Measurements from ENCODE around the gene MATR3. TPM values are rescaled to one million over a fixed set of nuclear protein-coding genes. Genes with fewer than 3 reads are reported as not detected.
A peak's percentile ranks its signal among the peaks of the same experiment; 100 is the strongest.

Gene MATR3, protein sequence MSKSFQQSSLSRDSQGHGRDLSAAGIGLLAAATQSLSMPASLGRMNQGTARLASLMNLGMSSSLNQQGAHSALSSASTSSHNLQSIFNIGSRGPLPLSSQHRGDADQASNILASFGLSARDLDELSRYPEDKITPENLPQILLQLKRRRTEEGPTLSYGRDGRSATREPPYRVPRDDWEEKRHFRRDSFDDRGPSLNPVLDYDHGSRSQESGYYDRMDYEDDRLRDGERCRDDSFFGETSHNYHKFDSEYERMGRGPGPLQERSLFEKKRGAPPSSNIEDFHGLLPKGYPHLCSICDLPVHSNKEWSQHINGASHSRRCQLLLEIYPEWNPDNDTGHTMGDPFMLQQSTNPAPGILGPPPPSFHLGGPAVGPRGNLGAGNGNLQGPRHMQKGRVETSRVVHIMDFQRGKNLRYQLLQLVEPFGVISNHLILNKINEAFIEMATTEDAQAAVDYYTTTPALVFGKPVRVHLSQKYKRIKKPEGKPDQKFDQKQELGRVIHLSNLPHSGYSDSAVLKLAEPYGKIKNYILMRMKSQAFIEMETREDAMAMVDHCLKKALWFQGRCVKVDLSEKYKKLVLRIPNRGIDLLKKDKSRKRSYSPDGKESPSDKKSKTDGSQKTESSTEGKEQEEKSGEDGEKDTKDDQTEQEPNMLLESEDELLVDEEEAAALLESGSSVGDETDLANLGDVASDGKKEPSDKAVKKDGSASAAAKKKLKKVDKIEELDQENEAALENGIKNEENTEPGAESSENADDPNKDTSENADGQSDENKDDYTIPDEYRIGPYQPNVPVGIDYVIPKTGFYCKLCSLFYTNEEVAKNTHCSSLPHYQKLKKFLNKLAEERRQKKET
- polyA plus RNA-seq (2012; ENCODE audit: insufficient read depth, insufficient read length) = 274 TPM

DNA sequence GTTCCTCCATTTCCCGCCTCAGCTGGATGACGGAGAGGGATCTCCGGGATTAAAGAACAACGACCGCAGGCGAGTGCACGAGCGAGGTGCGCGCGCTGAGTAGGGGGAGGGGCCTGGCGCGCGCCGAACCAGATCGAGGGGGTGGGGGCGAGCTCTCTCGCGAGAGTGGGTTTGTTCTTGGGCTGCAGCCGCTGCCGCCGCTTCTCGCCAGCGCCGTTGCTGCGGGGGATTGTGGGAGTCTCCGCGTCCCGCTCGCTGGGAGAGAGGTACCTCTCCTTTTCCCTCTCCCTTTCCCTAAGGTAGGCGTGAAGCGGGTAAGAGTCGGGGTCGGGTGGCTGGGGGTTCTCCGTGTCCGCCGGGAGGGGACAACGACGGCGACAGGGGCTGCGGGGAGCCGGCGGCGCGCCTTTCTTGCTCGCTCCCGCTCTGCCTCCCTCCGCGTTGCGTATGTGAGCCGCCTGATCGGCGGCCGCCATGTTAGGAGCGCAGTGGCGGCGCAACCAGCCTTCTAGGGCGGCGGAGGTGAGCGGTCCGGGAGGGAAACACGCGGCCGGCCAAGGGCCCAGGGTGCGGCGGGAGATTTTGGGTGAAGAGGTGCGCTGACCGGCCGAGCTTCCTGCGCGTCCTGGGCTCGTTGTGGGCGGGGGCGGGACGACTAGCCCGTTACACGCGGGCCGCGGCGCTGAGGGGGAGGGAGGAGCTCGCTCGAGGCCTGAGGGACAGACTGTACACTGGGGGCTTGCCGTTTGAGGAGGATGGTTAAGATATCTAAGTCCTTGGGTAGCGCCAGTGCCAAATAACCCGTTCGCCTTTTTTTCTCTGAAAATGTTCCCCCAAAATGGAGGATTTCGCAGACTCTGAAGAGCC is at the start of gene MATR3:
TSS of gene MATR3 (plus strand) at position 234 of the 867 bp plus-strand sequence. CDS start 13,676 bp downstream, outside the sequence.
- peak; percentile 91 for DNase-seq (ENCODE audit: low read depth, low spot score)

DNA sequence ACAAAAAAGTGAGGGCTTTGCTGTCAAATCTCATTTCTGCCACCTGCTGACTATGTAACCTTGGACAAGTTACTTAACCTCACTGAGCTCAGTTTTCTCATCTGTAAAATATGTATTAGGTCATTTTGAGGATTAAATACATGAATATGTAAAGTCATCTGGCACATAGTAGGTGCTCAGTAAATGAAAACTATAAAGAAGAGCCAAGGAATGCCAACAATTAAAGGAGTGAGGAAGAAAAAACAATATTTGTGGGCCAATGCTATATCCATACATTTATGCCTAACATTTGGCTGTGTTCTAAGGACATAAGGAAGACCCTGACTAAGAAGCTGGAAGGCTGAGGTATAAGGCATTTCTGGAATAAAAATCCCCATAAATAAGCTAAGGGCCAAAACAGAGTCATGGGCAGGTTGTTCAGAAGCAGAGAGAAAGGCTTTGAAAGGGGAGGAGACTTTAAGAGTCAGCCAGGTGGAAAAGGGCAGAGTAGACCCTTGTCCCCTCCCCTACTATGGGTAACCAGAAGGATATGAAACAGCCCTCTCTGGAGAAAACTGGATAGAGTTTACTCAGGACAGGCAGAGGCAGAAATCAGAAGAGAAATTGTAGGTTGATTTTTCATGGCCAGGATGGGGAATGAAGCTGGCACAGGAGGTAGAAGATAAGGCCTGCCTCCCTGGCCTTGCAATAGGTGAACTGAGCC is 47.8 kb upstream of the MATR3 start:
- no peak for DNase-seq (ENCODE audit: low read depth, low spot score)
- H3K4me3 ChIP-seq (ENCODE audit: low read length) = no peak overlapping the region

More for the DNA sequence above, at the start of gene MATR3:
- peak within 1 kb of the TSS; percentile 99 for H3K4me3 ChIP-seq (ENCODE audit: low read length)

DNA sequence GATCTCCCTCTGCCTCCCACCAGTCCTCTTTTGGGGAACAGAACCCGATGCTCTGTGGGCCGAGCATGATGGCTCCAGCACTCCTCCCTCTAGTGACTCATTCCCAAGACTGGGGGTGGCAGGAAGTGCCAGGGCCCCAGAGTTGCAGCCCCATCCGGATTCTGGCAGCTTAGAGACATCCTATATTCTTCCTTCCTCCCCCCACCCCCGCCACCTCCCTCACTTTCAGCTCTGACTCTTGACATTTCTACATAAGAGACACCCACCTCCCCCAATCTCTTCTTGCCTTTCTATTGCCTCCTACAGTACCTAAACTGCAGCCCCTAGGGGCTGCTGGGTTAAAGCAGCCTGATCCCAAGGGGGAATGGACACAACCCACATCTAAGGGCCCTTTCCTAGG is 47.1 kb upstream of the MATR3 start:
- no peak for DNase-seq (ENCODE audit: low read depth, low spot score)
- no peak overlapping the region for H3K4me3 ChIP-seq (ENCODE audit: low read length)

DNA sequence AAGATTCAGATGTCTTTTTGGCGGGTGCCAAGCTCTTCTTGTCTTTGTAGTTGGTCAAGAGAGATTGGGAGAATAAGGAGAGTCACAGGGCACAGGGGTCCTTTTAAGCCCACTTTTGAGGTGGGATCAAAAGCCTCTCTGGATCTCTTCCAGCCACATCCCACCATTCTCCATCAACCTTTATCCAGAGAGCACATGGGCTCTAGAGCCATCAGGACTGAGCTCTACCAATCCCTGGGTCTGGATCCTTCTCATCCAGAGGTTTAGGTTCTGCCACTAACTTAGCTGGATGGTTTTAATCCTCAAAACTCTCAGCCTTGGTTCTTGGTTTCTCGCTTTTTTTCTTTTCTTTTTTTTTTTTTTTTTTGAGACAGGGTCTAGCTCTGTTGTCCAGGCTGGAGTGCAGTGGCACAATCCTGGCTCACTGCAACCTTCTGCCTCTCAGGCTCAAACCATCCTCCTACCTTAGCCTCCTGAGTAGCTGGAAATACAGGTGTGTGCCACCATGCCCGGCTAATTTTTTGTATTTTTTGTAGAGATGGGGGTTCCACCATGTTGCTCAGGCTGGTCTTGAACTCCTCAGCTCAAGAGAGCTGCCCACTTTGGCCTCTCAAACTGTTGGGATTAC is 44.6 kb upstream of the MATR3 start:
- no peak for DNase-seq (ENCODE audit: low read depth, low spot score)
- no peak overlapping the region for H3K4me3 ChIP-seq (ENCODE audit: low read length)

DNA sequence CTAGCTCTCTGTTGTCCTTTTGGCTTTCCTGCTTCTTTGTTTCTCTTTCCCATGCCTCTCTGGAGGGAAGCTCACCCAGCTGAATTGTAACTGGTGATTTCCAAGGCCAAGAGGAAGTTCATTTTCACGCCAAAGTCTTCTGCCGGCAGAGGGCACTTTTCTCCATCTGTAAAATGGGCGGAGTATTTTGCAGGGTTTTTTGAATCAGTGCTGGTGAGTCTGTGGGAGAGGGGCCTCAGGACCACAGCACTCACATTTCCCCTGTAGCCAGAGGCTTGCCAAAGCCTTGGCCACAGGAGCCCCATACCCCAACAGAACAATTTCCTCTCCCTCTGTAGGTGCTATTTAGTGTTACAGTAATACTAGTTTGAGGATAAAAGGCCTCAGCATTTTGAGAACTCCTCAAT is 42.3 kb upstream of the MATR3 start:
- peak; percentile 65 for DNase-seq (ENCODE audit: low read depth, low spot score)

DNA sequence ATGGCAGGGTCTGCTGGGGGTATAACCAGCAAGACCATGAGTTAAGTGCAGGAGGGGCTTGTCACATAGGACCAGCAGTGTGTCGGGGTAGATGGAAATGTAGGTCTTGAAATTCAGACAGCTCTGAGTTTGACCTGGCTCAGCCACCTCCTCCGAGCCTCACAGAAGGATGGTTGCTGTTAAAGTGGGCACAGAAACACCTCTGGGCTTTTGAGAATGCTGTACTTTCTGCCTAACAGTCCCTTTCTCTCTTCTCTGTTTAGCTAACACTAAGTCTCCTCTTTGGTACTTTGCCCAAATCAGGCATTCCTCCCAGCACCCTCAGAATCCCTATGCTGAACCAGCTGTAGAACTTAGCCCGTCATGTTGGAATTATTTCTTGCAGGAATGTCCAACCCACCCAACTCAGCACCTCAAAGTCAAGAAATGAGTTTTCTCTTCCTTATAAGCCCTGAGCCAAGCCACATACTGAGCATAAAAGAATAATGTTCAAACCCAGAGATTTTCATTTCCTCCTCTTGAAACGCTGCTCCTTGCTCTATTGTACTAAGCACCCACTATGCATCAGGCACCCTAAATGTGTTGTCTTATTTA is 41.7 kb upstream of the MATR3 start:
- no peak for DNase-seq (ENCODE audit: low read depth, low spot score)
- no peak overlapping the region for H3K4me3 ChIP-seq (ENCODE audit: low read length)

More for the DNA sequence above, 42.3 kb upstream of the MATR3 start:
- H3K4me3 ChIP-seq (ENCODE audit: low read length) = no peak overlapping the region

DNA sequence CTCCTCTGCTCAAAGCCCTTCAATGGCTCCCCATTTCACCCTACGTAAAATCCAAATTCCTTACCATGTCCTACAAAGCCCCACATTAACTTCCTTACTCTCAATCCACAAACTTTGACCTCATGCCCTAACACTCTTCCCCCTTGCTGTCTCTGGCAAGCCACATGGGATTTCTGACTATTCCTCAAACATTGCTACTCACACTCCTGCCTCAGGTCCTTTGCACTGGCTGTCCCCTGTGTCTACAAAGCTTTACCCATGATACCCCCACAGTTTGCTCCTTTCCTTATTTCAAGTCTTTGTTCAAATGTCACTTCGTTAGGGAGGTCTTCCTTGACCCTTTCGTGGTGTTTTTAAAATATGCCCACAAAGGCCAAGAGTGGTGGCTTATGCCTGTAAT is 40.4 kb upstream of the MATR3 start:
- no peak for DNase-seq (ENCODE audit: low read depth, low spot score)
- H3K4me3 ChIP-seq (ENCODE audit: low read length) = no peak overlapping the region

DNA sequence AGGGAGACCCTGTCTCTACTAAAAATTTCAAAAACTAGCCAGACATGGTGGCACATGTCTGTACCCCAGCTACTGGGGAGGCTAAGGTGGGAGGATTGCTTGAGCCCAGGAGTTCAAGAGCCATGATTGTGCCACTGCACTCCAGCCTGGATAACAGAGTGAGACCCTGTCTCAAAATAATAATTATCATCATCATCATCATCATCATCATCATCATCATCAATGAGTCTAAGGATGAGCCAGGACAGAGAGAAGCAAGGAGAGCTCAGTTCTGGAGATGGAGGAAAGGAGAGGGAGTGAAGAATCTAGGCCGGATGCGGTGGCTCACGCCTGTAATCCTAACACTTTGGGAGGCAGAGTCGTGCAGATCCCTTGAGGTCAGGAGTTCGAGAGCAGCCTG is 36.7 kb upstream of the MATR3 start:
- H3K4me3 ChIP-seq (ENCODE audit: low read length) = no peak overlapping the region
- DNase-seq (ENCODE audit: low read depth, low spot score) = no peak

DNA sequence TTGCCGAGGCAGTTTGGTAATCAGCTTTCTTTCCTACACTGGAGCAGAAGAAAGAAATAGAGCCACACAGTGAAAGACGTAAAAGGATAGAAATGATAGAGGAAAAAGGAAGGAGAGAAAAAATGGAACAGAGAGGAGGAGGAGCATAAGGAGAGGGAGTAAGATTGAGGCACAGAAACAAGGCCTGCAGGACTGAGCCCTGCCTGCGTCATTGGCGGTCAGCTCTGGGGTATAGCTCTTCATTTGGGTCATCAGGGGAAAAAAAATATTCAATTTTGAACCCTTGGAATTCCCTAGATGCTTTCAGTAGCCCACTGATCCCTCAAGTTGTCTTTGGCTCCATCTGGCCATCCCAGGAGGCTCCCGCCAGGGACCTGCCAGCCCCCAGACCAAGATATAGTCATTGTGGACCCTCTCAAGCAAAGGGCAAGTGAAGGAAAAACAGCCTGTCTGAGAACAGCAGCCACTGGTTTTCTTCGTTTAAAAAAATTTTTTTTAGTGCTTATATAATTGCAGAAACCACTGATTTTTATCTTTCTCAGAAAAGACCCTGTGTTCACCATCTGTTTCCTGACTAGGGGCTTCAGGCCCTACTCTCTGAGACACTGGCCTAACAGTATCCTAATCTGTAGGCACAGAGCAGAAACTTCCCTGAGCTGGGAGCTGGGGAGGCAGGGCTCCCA is 31.3 kb upstream of the MATR3 start:
- DNase-seq (ENCODE audit: low read depth, low spot score) = no peak
- H3K4me3 ChIP-seq (ENCODE audit: low read length) = no peak overlapping the region

DNA sequence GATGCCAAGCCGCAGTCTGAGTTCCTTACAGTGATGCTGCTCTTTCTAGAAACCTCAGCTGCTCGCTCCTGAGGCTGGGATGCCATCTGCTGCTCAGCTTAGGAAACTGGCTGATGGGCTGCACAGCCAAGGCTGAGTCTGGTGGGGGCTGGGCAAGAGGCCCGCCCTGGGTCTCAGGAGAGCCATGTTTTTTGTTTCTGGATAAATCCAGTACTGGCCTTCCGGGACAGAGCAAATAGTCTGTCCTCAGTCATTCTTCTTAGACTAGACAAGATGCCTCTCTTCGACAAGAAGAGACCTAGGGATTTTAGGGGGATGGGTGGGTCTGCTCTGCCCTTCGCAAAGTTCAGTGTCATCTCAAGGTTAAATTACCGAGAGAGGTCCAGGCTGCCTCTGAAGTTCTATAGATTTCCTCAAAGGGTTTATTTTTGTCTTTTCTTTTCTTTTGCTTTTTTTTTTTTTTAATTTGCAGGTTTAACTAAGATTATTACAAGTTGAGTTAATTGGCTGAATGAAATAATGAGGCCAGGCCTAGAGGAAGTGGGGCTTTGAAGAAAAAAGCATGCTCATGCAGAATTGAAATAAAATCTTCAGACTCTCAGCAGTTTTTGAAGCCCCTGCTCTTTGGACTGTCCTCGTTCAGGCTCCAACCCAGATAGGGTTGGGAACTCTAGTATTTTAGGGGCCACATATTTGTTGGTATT is 30.6 kb upstream of the MATR3 start:
- DNase-seq (ENCODE audit: low read depth, low spot score) = peak; percentile 94
- H3K4me3 ChIP-seq (ENCODE audit: low read length) = no peak overlapping the region

DNA sequence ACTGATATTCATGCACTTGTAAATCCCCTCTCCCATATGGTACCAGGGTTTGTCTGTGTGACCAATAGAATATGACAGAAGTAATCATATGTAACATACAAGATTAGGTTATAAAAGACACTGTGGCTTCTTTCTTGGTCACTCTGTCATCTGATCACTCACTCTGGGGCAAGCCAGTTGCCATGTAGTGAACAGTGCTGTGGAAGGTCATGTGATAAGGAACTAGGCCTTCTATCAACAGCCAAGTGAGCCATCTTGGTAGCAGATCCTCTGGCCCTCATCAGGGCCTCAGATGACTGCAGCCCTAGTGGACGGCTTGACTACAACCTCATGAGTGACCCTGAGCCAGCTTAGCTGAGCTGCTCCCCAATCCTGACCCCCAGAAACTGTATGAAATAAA is 30.0 kb upstream of the MATR3 start:
- H3K4me3 ChIP-seq (ENCODE audit: low read length) = no peak overlapping the region
- DNase-seq (ENCODE audit: low read depth, low spot score) = no peak

DNA sequence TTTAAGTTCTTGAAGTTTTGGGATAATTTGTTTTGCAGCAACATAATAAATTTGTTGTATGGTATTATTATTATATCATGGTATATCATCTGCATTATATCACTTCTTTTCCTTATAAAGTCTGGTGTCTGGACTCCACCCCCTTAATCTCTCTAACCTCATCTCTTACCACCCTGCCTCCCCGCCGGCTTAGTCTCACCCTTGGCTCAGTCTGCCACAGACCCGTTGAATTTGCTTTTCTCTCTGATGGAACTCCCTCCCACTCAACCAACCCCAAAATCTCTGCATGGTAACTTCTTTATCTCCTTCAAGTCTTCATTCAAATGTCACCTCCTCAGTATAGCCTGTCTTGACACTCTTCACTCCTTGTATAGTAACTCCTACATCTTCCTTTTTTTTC is 29.6 kb upstream of the MATR3 start:
- H3K4me3 ChIP-seq (ENCODE audit: low read length) = no peak overlapping the region
- DNase-seq (ENCODE audit: low read depth, low spot score) = no peak

DNA sequence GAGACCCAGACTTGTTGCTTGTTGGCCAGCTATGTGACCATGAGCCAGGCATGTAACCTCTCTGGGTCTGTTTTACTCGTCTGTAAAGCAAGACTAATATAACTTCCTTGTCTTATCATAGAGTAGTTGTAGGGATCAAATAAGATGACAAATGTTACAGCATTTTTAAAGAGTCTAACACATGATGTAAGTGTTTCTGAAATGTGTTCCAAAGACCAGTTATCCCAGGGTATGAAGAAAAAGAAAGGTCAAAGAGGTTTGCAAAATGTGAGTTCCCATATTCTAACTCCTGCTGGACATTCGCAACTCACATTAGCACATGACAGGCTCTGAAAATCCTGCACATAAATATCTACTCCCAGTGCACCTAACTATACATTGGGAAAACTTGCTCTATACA is 28.5 kb upstream of the MATR3 start:
- H3K4me3 ChIP-seq (ENCODE audit: low read length) = no peak overlapping the region
- no peak for DNase-seq (ENCODE audit: low read depth, low spot score)

DNA sequence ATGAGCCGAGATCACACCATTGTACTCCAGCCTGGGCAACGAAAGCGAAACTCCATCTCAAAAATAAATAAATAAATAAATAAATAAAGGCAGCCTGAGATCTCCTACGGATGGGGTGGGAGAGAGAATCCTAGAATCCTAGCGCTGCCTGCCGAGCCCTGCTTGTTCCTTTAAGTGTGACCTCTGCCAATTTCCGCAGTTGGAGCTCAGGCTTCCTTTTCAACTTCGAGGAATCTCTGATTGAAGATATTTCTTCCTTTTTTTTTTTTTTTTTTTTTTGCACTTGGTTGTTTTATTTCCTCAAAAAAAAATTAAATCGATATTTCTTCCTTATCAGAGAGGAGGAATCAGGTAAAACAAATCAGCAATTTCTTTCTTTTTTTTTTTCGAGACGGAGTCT is 27.3 kb upstream of the MATR3 start:
- H3K4me3 ChIP-seq (ENCODE audit: low read length) = no peak overlapping the region
- no peak for DNase-seq (ENCODE audit: low read depth, low spot score)

DNA sequence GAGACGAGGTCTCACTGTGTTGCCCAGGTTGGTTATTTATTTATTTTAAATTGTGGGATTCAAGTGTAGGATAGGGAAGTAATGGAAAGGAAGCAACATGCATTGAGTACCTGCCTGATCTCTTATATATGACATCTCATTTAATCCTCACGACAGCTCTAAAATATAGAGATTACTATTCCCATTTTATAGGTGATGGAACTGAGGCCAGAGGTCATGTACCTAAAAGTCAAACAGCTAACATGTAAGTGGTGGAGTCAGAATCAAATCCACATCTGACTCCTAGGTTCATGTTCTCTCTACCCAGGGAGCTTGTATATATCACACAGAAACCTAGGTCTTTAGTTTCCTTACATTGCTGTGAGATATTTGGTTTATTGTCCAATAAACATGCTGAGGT is 26.1 kb upstream of the MATR3 start:
- no peak overlapping the region for H3K4me3 ChIP-seq (ENCODE audit: low read length)
- DNase-seq (ENCODE audit: low read depth, low spot score) = no peak

DNA sequence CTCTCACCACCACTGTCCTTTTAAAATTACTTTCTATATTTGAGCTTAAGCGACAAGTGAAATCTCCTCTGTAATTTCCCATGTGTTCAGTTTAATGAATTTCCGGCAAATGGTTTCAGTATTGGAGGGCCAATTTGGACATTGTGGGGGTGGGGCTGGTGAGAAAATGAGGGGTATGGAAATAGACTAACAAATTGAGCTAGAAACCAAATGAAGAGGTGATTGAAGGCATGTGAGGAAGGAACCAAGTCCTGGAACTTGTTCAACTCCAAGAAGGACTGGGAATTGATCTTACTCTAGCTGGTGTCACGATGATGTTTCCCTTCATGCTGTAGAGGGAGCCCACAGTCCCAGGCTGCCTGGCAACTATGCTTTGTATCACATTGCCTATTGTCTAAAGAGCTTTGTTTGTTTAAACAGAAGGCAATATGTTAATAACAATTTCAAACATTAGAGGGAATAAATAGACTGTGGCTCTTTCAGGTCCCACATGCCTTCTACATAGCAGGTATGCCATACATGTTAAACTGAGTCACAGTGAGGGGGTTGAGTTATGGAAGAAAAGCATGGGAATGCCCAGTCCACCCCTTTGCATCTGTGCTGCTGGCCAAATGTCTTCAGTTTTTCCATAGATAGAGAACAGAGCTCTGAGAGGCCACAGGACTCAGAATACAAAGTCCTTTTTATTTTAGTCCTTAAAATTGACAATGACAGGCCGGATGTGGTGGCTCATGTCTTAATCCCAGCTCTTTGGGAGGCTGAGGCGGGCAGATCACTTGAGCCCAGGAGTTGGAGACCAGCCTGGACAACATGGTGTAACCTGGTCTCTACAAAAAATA is 25.0 kb upstream of the MATR3 start:
- no peak overlapping the region for H3K4me3 ChIP-seq (ENCODE audit: low read length)
- DNase-seq (ENCODE audit: low read depth, low spot score) = no peak

Measured in Jurkat, Clone E6-1 (cell line).